Fibroblast of lung (primary cell): Measurements from ENCODE around the gene PPIP5K1.
A peak's percentile ranks its signal among the peaks of the same experiment; 100 is the strongest.

ENCODE experiments used
- CTCF ChIP-seq, 2 donors: IDR thresholded peaks in 1 of 2; conservative IDR thresholded peaks in 1 of 2; 1 replicate in 1 of 2; 2 replicates in 1 of 2; pipeline ENCODE4 v1.5.1; 2011 to 2012; ENCODE audit warnings: low read length in 2 of 2, control low read depth in 1 of 2, inconsistent platforms in 1 of 2, low read depth in 1 of 2, mild to moderate bottlenecking in 1 of 2
- EZH2 ChIP-seq: IDR thresholded peaks from 2 replicates; pipeline ENCODE4 v1.5.1; 2012; ENCODE audit warnings: low read length, control low read depth, mild to moderate bottlenecking; ENCODE audit errors: missing control alignments

GRCh38 chr15:43514241-43515057 lies 75.6 kb downstream of the PPIP5K1 start:
- TF ChIP-seq CTCF (conservative IDR thresholded peaks at IDR 0.05 in 1 of 2, IDR thresholded peaks at IDR 0.05 in 1 of 2; ENCODE audit: low read depth in 1 of 2, low read length in 2 of 2) = peak; percentile 66 to 71
- TF ChIP-seq EZH2 = no peak
